Measurements from ENCODE around the gene WNK1. TPM values are rescaled to one million over a fixed set of nuclear protein-coding genes. Genes with fewer than 3 reads are reported as not detected.

Gene WNK1
- total and polyA plus RNA-seq, 2 donors (not counting 3 experiments of a cell fraction or from before 2014, with no cell fraction given): 46.3 to 108 TPM

- no peak overlapping the region for H3K4me2 ChIP-seq (ENCODE audit: insufficient read depth, low read length)
- dilution Hi-C loops (cut with MboI; ENCODE audit: extremely low pct_ligation_motif_present, low sequenced_read_pairs): no loop called here
- H3K9me3 ChIP-seq (replicated peaks; ENCODE audit: control insufficient read depth, insufficient read depth, low read length): no peaks in the 10 kb centered on the region
- H3K9ac ChIP-seq (replicated peaks; ENCODE audit: extremely low read depth, insufficient read depth, low read length): no peak overlapping the region
- no TSS peak for BruUV-seq (replicated peaks)
- H4K20me1 ChIP-seq (replicated peaks; ENCODE audit: control insufficient read depth, extremely low read depth, insufficient read depth, low read length): no peaks in the 10 kb centered on the region
- peaks cover 12% of the 10 kb centered on the region for H3K79me2 ChIP-seq (ENCODE audit: control insufficient read depth, insufficient read depth, low read length)
- DNase-seq (ENCODE audit: low read depth, low spot score) (no peak), FAIRE-seq (no peak)
- no peak overlapping the region for H3K27ac ChIP-seq (ENCODE audit: insufficient read depth, low read depth, low read length)
- no peak overlapping the region for H3K4me3 ChIP-seq (replicated peaks in 1 of 3; ENCODE audit: insufficient read depth in 1 of 3, low read depth in 1 of 3, low read length in 3 of 3)
- peaks cover 6 to 10% of the 10 kb centered on the region in 2 experiments for H3K36me3 ChIP-seq (ENCODE audit: control insufficient read depth in 2 of 2, extremely low read depth in 1 of 2, insufficient read depth in 2 of 2, low read length in 2 of 2)
- POLR2A ChIA-PET: no interaction called here
- CTCF ChIA-PET: interaction anchor here (0.8 to 1.8 kb wide), 3 partner anchors 40 to 235 kb away, joined by 3 to 5 read pairs (median 4); no protein-coding TSS in a partner anchor
- no peaks in the 10 kb centered on the region for H3K27me3 ChIP-seq (ENCODE audit: control insufficient read depth in 2 of 2, insufficient read depth in 2 of 2, low read length in 2 of 2)
- TF ChIP-seq CTCF (IDR thresholded peaks at IDR 0.05; ENCODE audit: extremely low read depth in 1 of 2, insufficient read depth in 1 of 2, low read depth in 1 of 2, low read length in 2 of 2): no peak
- no peak for TF ChIP-seq GATA2 (IDR thresholded peaks at IDR 0.05; ENCODE audit: insufficient read depth, insufficient read length, low read depth, low read length)
- TF ChIP-seq EZH2 (IDR thresholded peaks at IDR 0.05; ENCODE audit: borderline replicate concordance, low read depth, low read length, severe bottlenecking): no peak
- TF ChIP-seq, protein P1, sequence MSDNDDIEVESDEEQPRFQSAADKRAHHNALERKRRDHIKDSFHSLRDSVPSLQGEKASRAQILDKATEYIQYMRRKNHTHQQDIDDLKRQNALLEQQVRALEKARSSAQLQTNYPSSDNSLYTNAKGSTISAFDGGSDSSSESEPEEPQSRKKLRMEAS (IDR thresholded peaks at IDR 0.05; ENCODE audit: insufficient read depth, insufficient read length): no peak
- no peak for TF ChIP-seq FOS (IDR thresholded peaks at IDR 0.05; ENCODE audit: borderline replicate concordance, insufficient read depth, low read length)
- no peak for TF ChIP-seq JUN (IDR thresholded peaks at IDR 0.05; ENCODE audit: borderline replicate concordance, insufficient read depth, insufficient read length, low read depth)
- no peak for TF ChIP-seq MYC (IDR thresholded peaks at IDR 0.05; ENCODE audit: low read depth, low read length)
- TF ChIP-seq POLR2A (IDR thresholded peaks at IDR 0.05; ENCODE audit: low read depth, low read length): no peak
- no peak for TF ChIP-seq POLR2AphosphoS5 (IDR thresholded peaks at IDR 0.05; ENCODE audit: insufficient read depth, low read depth, low read length)
- intact Hi-C loops (cut with micrococcal nuclease): no loop called here
- no peaks in the 10 kb centered on the region for H3K4me1 ChIP-seq (ENCODE audit: control insufficient read depth, extremely low read depth, insufficient read depth, low read length)
- no peaks in the 10 kb centered on the region for H3K9me1 ChIP-seq (replicated peaks; ENCODE audit: control insufficient read depth, extremely low read depth, insufficient read depth, low read length)
- H2AFZ ChIP-seq (ENCODE audit: low read depth, low read length): no peak overlapping the region
These were observed 105.2 kb downstream of the WNK1 start for GRCh38 chr12:857611-858010.

Data from endothelial cell of umbilical vein (primary cell).